HG03108 (cell line): ENCODE results near the gene CLIC1.

ENCODE experiments used
- ATAC-seq: cut with Tn5 transposase; IDR thresholded peaks from one replicate; pipeline ENCODE4 v1.9.1; 2021; ENCODE audit warnings: moderate library complexity; ENCODE audit not compliant: unreplicated experiment

CLIC1 gene

DNA sequence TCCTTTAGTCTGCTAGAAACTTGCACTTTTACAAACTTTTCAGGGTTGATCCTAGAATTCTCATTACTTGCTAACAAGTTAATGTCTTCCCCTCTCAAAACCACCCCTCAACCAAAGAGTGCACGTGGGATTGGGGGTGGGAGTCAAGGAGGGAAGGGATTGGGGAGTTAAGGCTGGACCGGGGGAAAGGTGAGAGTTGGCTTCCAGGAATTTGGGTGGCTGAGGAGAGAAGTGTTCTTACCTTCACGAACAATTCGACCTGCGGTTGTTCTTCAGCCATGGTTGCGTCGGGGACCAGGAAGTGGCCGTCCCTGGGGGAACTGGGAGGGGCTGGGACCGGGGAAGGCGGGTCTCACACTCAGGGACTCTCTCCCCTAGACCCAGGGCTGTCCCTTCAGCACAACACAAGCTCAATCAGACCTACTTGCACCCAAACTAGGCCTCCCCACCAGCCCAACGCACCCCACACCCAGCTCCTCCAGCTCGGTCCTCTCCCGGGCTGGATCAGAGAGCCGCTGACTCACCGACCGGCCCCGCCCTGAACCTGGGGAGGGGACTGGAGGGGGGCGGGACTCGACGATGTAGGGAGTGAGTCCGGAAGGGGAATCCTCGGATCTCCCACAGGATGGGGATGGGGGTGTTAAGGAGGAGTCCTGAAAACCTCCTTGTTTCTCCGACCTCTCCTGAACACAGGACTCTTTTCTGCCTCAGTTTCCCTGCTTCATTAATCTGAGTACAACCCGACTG, at the start of gene CLIC1:
CLIC1 (minus strand) TSS at position 510 of the 747 bp plus-strand sequence; CDS start at position 280, 230 bp downstream.
- ATAC-seq: peak; percentile 18

DNA sequence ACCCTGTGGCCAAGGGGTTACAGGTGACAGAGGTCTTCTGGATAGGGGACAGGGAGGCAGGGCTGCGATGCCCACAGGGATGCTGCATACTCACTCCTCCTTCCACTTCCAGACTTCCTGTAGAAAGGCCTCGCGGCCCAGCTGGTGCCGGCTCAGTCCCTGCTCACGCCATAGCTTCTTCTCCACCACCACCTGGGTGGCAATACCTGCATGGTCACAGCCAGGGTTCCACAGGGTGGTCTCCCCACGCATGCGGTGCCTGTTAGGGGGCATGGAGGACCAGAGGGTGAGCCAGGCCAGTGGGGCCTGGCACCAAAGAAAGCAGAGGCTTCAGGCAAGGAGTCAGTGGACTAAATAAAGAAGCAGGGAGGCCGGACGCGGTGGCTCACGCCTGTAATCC, 49.1 kb upstream of the CLIC1 start:
- ATAC-seq: no peak

DNA sequence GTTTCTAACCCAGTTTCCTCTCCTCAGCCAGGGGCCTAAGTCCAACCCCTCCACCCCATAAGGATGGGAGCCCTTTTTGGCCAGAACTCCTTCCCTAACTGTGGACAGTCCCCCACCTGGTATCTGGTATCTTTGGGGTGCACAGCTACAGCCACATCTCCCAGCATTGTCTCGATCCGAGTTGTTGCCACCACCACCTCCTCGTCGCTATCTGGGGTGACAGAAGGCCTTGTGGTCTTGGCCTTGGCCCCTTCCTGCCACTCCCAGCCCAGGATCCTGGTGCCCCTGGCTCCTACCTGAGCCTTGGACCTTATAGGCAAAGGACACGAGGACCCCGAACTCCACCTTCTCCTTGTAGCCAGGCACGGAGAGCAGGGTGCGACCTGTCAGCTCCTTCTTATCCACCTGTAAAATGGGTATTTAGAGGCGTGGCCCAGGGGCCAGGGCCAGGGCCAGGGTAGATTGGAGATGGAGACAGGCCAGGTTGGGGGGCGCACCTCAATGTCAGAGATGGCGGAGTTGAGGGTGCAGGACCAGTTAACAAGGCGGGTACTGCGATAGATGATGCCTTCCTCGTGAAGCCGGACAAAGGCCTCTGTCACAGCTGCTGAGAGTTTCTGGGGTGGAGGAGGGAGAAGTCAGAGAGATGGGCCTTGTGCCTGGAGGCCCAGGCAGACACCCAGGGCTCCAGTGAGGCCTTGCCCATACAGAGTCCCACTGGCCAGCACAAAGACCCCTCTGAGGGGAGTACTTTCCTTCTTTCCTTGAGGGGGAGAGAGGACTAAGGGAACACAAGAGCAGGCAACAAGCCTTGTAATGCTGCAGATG, 48.0 kb upstream of the CLIC1 start:
- ATAC-seq: no peak

DNA sequence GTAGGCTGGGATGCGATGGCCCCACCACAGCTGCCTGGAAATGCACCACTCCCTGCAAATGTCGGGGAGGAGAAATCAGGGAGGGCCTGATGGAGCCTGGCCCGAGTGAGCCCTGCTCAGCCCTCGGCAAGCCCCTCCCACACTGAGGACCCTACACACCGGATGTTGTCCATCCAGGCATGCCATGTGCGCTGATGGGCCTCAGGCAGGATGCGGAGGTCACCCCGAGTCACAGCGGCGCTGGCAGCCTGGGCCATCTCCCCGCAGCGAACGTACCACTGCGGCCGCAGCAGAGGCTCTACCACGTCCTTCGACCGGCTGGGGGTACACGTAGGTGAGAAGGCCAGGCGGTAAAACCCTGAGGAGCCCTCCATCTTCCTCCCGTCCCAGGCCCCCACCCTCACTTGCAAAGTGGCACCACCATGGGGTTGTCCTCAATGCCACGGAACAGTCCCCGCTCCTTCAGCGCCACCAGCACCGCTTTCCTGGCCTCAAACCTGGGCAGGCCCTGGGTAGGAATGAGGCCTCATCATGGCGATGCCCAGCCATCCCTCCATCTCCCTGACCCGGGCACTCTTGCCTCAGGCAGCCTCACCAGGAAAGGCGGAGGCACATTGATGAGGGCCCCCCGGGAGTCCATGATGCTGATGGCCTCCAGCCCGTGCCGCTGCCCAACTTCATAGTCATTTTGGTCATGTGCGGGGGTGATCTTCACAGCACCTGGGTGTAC, 46.0 kb upstream of the CLIC1 start:
- no peak for ATAC-seq

DNA sequence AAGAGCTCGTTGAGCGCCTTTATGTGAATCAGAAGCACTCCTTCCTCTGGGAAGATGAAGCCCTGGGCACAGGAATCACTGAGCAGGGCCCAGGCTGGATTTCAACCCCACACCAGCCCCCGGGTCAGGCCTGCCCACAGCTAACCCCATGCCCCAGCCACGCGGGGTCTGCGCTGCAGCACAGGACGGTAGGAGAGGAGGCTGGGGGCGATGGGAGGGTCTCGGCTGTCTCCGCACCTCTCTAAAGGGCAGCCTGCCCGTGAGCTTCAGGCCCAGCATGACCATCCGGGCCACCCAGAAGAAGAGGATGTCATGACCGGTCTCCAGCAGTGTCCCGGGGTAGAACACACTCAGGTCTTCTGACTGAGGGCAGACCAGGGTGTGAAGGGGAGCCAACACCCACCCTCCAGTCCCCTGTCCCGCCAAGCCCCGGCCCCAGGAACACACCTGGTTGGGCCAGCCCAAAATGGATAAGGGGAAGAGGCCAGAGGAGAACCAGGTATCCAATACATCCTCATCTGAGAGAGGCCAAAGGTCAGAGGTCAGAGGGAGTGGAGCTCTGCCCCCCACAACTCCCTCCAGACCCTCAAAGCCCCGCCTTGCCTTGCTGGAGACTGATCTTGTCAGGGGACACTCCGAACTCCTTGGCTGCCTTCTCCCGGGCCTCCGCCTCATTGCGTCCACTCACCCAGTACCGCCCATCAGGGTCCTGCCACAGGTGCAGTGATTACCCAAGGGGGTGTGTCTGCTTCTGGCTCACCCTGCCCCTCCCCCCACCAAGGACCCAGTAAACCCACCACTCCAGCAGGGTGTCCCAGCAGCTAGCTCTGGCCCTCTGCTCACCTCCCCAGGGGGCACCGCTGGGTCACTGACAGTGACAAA, 45.2 kb upstream of the CLIC1 start:
- no peak for ATAC-seq

DNA sequence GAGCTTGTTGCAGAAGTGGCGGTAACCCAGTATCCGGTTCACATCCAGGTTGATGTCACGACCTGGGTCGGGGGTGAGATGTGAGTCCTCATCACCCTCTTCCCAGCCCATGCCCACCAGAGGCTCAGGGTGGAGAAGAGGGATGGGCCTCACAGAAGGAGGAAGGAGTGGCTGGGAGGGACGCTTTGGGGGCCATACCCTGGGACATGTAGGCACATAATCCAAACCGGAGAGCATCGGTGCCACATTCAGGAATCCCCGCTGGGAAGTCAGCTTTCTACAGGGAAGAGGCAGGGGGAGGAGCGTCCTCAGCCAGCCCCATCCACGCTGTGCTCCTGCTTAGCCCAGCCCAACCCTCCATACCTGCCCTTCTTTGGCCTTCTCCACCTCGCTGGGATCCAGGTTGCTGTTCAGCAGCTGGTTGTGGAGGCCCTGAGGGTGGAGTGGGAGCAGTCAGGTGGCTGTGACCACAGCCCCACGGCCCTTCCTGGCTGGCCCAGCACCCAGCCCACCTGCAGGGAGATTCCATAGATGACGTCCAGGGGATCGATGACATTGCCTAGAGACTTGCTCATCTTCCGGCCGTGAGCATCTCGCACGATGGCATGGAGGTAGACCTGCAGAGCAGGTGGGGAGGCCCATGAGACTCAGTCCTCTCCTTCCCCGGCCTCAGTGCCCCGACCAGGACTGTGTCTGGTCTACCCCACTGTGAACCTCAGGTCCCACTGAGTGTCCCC, 44.3 kb upstream of the CLIC1 start:
- ATAC-seq: no peak

DNA sequence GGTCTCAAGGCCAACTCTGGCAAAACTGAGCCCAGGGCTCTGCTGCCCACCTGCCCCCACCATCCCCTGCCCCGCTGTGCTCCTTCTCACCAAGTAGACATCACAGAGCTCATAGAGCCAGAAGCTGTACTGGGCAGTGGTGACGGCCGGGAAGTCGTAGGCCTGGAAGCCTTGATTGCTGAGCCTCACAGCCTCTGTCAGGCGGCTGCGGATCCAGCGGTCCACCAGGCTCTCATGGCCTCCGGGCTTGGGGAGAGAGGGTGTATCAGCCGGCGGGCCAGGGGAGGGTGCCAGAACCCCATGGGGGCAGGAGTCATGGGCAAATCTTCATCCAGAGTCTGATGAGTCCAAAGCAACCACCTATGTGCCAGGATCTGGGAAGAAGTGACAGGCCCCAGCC, 43.6 kb upstream of the CLIC1 start:
- no peak for ATAC-seq

DNA sequence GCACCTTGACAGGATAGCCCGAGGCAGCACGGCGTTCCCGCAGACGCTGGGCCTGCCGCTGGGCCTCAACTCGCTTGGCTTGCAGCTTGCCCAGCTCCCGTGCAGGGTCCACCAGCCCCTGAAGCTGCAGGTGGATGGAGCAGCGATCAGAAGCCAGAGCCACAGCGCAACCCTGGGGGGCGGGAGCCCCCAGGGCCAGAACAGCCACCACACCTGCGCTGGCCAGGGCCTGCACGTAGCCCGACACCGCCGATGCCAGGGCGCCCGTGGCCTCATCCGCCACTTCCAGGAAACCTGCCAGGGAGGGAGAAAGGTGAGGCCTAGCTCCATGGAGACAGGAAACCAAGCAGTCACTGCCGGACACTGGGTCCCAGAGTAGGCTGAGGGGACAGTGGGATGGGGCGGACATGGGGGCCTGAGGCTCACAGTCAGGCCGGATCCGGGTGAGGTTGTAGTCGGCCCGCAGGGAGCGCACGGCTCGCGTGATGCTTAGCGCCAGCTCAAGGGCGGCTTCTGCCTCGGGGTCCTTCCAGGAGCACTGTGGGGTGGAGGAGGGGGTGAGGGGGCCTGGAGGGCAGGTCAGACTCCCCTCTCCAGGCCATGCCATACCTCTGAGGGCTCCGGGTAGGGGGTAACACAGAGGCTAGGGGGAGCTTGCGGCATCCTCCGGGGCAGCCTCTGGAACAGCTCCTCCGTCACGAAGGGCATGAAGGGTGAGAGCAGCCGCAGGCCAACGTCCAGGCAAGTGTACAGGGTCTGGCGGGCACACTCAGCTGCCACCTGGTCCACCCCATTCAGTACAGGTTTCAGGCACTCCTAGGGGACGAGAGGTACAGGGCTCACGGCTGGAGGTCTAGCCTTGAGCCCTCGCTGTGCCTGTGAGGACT, 42.9 kb upstream of the CLIC1 start:
- no peak for ATAC-seq

DNA sequence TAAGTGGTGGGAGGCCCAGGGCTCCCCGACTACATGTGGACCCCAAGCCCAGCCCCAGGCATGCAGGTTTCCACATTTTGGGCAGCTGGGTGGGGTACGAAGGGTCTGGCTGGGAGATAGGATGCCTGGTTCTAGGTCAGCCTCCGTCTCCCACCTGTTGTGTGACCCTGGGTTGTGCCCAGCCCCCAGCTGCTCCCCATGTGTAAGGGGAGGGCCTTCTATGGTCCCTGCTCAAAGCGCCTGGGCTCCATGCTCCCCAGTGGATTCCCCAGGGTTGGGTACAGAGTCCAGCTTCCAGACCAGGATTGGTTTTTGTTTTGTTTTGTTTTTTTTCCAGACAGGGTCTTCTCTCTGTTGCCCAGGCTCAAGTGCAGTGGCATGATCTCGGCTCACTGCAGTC, 41.9 kb upstream of the CLIC1 start:
- ATAC-seq: no peak

DNA sequence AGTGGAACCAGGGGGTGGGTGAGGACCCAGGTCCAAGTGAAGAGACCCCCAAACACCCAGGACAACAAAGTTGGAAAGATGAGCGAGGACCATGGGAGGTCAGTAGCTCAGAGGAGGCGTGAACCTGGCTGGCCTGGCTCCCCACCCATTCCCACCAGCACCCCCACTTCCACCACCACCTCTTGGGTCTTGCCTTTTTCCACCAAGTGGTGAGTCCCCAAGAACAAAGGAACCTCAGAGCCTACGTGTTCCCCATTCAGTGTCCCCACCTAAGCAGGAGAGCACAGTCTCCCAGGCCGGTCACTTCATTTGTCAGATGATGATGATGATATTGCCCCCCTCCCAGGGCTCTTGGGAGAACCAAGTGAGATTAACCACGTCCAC, 41.3 kb upstream of the CLIC1 start:
- no peak for ATAC-seq

DNA sequence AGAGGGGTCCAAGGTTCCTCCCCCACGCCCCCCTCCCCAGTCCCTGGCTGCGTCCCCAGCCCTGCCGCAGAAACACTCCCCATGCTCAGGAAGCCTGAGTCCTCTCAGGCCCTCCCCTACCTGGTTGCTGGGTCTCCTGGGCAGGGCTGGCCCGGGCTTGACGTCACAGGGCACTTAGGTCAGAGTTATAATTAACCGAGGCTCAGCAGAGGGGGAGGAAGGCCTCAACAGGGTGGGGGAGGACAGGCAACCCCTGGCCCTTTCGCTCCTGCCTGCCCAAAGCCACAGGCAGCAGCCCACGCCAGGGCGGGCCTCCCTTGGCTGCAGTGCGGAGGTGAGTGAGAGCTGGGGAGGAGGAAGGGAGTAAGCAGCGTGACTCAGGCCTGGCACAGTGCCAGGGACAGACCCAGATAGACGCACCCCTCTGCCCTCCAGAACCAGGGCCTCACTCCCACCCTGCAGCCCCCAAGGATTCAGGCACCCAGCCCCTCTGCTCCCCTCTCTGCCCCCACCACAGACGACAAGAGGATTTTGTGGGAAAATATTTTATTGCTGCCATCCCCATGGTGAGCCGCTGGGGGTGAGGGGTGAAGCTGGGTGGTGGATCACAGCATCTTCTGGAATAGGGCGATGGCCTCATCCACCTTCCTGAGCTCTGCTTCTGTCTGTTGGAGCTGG, 40.8 kb upstream of the CLIC1 start, which contains the start of gene VWA7:
VWA7 (minus strand) TSS at position 340 of the 678 bp plus-strand sequence. CDS start 549 bp downstream, outside the sequence.
- ATAC-seq: peak; percentile 68

DNA sequence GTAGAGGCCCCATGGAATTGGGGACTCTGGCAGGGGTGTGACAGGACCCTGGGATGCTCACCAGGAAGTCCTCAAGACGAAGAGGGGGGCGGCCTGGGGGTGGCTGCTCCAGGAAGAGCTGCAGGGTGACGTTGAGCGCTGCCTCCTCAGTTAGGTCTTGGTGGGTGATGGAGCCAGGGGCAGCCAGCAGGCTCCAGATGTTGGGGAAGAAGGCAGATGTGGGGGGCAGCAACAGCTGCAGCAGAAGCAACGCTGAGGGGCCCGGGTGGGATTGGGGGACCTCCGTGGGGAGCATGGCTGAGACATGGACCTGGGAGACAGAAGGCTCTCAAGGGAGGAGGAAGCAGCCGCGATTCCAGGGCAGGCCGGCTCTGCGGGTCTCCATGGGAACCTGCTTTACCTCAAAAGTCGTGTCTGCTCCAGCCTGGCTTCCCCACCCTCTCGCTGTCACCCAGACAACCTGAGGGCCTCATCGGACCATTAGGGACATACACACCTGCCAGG, 40.2 kb upstream of the CLIC1 start:
- no peak for ATAC-seq

DNA sequence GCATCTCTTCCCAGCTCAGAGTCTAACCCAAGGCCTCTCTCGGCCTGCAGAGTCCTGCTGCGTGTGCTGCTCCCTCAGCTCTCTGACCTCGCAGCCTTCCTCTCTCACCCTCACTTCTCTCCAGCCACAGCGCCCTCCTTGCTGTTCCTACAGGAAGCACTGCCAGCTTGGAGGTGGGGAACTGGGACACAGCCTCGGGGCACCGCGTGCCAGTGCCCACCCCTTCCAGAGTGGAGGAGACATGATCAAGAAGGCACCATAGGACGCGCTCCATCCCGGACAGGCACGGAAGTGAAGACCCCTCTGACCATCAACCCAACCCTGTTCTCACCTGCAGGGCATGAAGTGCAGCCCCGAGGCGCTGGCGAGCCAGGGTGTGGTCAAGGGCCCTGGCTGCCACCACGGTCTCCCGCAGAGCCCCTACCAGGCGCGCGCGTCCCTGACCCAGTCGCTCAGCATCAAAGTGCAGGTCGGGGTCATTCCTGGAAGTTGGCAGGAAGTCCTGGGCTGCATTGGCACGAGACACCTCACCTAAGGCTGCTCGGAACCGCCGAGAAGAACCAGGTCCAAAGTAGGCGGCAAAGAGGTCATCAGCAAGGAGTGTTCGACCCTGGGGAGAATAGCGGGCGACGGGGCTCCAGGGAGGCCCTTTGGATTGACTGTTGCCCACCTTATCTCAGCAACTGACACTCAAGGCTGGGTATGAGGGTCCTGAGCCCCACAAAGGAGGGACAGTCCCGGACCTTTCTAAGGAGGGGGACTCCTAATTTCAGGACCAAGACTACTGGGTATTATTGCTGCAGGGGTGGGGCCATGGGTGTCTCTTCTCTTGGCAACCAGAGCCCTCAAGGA, 39.5 kb upstream of the CLIC1 start:
- ATAC-seq: no peak

DNA sequence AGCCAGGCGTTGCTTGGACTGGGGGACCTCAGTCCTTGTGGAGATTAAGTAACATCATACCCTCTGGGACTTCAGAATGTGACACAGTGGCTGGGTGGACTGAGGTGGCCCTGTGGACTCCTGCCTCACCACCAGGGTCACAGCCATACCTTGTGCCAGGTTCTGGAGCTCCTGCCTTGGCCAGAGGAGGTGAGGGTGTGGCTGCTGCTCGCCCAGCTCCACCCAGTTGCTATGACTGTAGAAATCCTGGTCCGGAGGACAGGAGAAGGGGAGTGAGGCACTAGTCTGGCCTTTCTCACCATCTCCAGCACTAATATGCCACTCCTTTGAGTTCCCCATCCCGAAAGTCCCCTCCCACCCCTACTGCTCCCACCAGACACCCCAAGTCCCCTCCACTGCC, 38.9 kb upstream of the CLIC1 start:
- ATAC-seq: no peak

DNA sequence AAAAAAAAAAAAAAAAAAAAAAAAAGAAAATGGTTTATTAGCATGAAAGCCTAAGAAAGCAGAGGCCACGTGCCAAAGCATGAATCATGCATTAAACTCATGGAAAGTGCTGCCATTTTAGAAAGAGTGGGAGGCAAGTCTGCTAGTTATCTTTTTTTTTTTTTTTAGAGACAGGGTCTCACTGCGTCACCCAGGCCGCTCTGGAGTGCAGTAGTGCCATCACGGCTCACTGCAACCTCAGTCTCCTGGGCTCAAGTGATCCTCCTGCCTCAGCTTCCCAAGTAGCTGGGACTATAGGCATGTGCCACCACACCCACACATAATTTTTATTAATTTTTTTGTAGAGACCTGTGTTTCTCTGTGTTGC, 35.6 kb upstream of the CLIC1 start:
- ATAC-seq: no peak

DNA sequence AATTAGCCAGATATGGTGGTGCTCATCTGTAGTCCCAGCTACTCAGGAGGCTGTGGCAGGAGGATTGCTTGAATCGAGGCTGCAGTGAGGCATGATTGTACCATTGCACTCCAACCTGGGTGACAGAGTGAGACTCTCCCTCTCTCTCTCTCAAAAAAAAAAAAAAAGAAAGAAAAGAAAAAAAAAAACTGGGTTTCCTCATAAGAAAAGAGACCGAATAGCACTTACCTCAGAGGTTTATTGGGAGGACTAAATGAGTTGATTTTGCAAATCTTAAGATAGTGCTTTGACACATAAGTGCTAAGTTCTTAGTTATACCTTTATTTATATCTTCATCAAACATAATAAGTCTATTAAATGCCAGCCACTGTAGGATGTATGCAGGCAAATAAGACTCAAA, 34.5 kb upstream of the CLIC1 start:
- no peak for ATAC-seq

DNA sequence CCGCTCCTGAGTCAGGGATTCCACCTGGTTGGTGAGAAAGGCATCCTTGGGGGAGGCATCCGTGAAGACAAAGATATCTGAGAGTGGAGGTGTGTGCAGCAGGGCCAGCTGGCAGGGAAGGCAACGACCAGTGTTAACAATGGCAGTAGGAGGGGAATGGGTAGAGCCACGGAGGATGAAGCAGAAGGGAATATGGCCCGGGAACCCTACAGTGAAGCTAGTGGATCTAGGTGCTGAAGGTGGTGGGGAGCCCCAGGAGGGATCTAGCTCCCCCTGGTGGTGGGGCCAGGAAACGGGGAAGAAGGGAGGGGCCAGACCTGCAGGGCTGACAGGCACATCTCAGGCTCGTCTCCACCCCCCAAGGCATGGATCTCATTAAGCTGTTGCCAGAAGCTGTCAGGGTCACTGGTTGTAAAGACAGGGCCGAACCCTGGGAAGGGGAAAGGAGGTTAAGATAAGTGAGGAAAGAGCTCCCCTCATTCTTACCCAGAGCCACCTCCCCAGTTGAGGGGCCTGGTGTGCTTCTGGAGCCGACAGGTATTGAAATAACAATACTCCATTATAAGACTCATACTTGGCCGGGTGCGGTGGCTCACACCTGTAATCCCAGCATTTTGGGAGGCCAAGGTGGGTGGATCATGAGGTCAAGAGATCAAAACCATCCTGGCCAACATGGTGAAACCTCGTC, 33.5 kb upstream of the CLIC1 start:
- ATAC-seq: no peak
